GM19463 (cell line): ENCODE results near the gene BBS9.
A peak's percentile ranks its signal among the peaks of the same experiment; 100 is the strongest.
"Not testable (repeated sequence)": the region's sequence is repeated elsewhere in the genome, so short reads cannot be mapped to it uniquely, and the experiment has no call there.

Experiments
- ATAC-seq: cut with Tn5 transposase; IDR thresholded peaks from one replicate; pipeline ENCODE4 v1.9.1; 2021; ENCODE audit warnings: mild to moderate bottlenecking, moderate library complexity; ENCODE audit not compliant: unreplicated experiment

BBS9 gene

GRCh38 chr7:33423646-33424020 lies 294.3 kb downstream of the BBS9 start:
- peak; percentile 83 for ATAC-seq

- ATAC-seq = no peak
These were observed 296.0 kb downstream of the BBS9 start for GRCh38 chr7:33425395-33425794.

GRCh38 chr7:33425929-33426678 lies 296.7 kb downstream of the BBS9 start:
- ATAC-seq = no peak

- ATAC-seq = no peak
These were observed 299.1 kb downstream of the BBS9 start for GRCh38 chr7:33428415-33428814.

GRCh38 chr7:33431543-33431942 lies 302.2 kb downstream of the BBS9 start:
- ATAC-seq = no peak

- ATAC-seq = no peak
These were observed 303.5 kb downstream of the BBS9 start for GRCh38 chr7:33432821-33433220.

- ATAC-seq = no peak
These were observed 304.0 kb downstream of the BBS9 start for GRCh38 chr7:33433357-33433756.

GRCh38 chr7:33444511-33444910 lies 315.1 kb downstream of the BBS9 start:
- ATAC-seq = no peak

- ATAC-seq = no peak
These were observed 317.2 kb downstream of the BBS9 start for GRCh38 chr7:33446551-33446950.

GRCh38 chr7:33448035-33448434 lies 318.7 kb downstream of the BBS9 start:
- ATAC-seq = no peak

- no peak for ATAC-seq
These were observed 320.5 kb downstream of the BBS9 start for GRCh38 chr7:33449847-33450246.

- no peak for ATAC-seq
These were observed 323.6 kb downstream of the BBS9 start for GRCh38 chr7:33452805-33453502.

GRCh38 chr7:33457039-33457438 lies 327.7 kb downstream of the BBS9 start:
- no peak for ATAC-seq

- no peak for ATAC-seq
These were observed 329.2 kb downstream of the BBS9 start for GRCh38 chr7:33458581-33458980.

- ATAC-seq = no peak
These were observed 330.0 kb downstream of the BBS9 start for GRCh38 chr7:33459340-33459751.

- no peak for ATAC-seq
These were observed 333.8 kb downstream of the BBS9 start for GRCh38 chr7:33463131-33463530.

GRCh38 chr7:33466203-33466602 lies 336.8 kb downstream of the BBS9 start:
- ATAC-seq = no peak

GRCh38 chr7:33471636-33472242 lies 342.4 kb downstream of the BBS9 start:
- ATAC-seq = peak; percentile 79

- ATAC-seq = no peak
These were observed 343.1 kb downstream of the BBS9 start for GRCh38 chr7:33472348-33473025.

GRCh38 chr7:33477719-33478480 lies 348.5 kb downstream of the BBS9 start:
- ATAC-seq = no peak

GRCh38 chr7:33484476-33484875 lies 355.1 kb downstream of the BBS9 start:
- ATAC-seq = not testable (repeated sequence)
